Pulmonary artery endothelial cell (primary cell): Measurements from ENCODE around the gene NFYC. TPM values are rescaled to one million over a fixed set of nuclear protein-coding genes. Genes with fewer than 3 reads are reported as not detected.
A peak's percentile ranks its signal among the peaks of the same experiment; 100 is the strongest.
"Not testable (repeated sequence)": the region's sequence is repeated elsewhere in the genome, so short reads cannot be mapped to it uniquely, and the experiment has no call there.

Source experiments
- DNase-seq: peaks from one replicate; pipeline ENCODE4 v3.0.0-alpha.2; 2011; ENCODE audit warnings: low read depth, low spot score
- total RNA-seq: library from RNA; depleted of rRNA; stranded (reverse); fragments of >200 nt; gene quantifications from 2 replicates; pipeline ENCODE4 v1.2.3, GENCODE V29; 2014

Gene NFYC
- total RNA-seq, 1 donor from 2014 or later = 15.0 TPM

DNA sequence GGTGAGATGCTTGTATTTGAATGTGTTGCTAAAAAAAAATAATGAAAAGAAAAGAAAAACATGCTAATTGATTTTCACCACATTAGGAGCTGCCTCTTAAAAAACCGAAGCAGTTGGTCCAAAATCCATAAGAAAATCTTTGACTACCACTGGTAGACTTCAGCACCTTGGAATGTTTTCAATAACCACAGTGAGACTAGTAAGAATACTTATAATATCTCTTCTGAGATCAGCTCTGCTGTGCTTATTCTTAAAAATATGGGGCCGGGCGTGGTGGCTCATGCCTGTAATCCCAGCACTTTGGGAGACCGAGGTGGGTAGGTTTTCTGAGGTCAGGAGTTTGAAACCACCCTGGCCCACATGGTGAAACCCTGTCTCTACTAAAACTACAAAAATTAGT lies 15.1 kb downstream of the NFYC start:
- no peak for DNase-seq

DNA sequence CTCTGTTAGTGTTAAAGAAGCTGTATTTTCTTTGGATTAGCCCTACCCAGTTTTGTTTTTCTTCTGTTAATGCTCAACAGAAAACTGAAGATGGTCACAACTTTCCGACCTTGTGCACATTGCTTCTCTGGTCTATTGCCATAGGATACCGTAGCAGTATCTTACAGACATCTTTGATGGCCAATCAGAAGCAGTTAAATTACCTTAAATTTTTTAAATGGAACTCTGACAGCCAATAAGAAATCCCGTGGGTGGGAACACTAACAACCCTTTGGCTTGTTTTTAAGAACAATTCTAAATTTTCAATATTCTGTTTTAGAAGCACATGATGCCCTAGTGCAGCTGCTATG lies 17.2 kb downstream of the NFYC start:
- DNase-seq = no peak

DNA sequence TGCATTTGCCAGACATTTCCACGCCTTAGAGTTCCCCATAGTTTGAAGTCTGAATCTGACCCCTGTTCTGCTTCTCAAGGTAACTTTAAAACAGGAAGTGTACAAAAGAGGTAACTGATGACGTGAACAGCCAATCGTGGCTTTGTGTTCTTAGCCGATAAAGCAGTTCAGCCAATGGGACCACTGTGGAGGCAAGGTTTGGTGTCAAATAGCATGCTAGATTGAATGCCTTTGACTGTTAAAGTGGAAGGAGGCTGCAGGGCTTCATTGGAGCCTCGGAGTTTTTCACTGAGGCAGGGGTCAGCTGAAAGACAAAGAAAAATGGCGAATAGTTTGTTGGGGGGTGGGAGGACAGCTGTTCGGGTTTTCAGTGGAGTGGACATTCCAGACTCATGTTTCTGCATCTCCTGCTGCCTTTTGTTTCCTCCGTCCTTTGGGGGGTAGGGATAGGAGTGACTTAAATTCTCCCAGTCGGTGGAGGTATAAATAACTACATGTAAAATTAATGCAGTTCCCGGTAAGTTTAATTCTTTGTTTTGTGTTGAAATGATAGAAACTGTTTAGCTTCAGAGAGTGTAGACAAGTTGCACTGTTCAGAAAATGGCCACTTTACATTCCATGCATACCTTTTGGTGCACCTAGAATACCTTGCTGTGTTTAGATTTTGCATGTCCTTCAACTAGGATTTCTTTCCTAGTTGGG lies 17.7 kb downstream of the NFYC start:
- peak; percentile 78 for DNase-seq

DNA sequence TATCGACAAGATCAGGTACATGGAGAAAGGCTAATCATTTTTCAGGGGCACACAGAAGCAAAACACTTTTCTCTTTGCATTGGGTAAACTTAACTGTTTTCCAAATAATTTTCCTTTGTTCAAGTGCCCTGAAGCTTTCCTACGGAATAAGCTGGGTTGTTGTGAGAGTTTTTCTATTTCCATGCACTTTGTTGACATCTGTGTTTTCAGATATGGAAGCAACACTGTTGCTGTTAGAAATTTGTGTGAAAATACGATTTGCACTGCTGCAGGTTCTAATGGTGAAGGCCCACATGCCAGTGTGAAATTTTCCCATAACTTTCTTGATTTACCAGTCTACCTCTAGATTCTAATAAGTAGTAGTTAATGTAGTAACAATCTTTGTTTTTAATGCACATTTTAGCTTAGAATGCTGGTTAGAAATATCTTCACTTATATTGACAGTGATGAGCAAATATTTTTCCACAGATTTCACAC lies 18.3 kb downstream of the NFYC start:
- DNase-seq = no peak

DNA sequence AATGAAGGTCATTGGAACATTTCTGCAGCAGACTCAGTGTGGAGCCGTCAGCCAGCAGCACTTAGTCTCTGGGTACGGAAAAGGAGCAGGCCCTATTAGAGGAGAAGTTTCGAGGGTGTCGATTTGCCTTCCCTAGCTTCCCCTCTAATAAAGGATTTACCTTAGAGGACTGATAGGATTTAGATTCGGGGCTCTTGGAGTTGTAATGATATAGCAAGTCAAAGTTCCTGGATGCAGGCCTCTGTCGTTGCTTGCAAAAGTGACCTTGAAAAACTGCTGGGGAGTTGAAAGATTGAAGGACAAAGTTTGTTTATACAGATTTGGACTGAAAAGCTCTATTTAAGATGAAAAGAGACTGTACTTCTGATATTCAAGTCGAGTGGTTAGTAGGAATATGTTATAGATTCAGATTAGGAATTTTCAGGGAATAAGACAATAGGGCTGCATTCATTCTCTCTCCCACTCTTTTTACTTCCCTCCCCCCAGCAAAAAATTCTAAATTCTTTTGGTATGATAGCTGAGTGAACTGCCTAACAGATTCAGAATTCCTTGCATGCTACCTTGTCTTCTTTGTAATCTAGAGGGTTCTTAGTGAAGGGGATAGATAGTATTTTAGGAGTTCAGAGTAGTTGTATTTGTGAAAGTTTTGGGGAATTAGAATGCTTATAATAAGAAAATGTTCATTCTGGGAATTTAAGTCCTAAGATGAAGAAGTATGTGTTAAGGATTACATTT lies 19.2 kb downstream of the NFYC start:
- DNase-seq = no peak

DNA sequence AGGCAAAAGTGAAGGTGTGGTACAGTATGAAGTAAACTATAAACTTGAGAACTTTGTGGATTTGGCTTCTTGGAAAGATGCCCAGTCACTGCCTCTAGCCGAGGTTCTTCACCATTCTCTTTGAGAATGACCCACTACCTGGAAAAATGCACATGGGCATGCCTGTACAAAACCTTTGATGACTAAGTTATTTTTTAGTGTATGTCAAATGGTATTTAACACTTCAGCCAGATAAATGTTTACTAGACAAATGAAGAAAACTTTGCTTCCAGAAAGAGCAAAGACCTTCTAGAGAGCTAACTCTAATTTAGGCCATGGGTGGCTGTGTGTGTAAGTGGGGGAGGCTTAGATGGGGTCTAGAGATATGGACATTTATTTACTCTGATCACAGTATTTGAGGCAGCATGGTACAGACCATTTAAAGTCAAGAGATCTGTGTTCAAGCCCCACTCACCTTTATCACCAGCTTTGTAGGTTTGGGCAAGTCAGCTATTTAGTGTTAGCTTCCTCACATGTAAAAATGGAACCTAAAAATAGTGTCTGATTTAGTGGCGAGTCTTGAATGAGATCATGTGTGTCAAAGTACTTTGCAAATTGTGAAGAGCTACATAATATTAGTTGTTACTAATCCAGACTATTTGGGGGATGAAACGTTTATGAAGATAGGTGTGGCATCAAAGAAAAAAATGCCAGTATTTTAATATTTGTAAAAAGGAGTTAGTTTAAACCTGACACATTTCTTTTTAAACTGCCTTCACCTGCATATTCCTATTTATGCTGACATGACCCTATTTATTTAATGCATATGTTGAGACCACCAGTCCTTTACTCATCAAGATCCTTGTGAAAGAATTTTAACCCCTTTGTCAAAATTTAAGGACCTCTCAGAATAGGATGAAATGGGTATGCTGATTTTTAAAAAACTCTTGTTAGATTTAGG lies 20.2 kb downstream of the NFYC start:
- no peak for DNase-seq

DNA sequence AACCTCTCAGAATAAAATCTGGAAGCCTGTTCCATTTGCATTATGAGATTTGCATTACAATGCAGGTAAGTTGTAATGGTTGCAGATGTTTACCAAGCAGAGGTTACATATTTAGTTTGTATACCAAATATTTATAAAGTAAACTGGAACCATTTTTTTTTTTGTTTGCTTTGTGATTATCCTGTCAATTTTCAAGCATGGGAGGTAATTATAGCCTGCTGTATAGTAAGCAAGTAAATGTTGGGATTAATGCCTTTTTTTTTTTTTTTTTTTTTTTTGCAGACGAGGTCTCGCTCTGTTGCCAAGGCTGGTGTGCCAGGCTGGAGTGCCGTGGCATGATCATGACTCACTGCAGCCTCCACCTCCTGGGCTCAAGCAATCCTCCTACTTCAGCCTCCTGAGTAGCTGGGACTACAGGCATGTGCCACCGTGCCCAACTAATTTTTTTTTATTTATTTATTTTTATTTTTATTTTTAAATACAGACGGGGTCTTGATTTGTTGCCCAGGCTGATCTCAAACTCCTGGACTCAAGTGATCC lies 21.0 kb downstream of the NFYC start:
- DNase-seq = no peak

DNA sequence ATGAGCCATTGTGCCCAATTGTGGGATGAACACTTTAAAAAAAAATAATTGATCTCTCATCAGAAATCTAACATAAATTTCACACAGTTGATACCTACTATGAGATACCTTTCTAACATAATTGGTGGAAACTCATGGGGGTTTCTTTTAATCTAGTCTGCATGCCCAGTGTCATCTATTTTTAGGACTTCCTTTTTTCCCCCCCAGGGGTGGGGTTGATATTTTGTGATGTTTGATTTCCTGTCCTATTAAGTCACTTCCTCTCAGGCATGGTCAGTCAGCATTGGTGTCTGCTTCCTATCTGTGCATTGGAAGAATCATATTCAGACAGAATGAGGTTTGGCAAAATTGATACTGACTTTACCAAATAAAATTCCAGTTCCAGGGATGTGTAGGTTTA lies 21.5 kb downstream of the NFYC start:
- DNase-seq = no peak

DNA sequence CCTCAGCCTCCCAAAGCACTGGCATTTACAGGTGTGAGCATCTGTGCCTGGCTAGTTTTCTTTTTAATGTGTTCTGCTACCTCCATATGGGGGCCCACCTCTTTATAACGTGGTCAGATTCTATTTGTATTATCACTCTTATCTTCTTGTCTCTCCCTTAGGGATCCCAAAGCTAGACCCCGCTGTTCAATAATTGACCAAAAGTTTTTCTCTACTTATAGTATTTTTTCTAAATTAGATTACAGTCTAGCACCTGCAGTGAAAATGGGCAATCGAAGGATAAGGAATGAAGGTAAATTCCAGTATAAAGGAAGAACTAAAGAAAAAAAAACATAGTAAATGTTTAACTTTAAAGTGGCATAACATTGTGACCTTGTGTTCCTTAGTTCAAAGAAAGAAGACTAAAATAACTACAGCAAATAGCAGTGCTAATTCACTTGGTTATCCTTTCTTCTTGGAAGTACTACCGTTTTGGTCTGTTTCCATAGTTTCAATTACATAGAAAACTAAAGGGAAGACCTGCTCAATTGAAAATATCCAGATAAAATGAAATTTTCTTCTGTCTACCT lies 24.1 kb downstream of the NFYC start:
- DNase-seq = no peak

DNA sequence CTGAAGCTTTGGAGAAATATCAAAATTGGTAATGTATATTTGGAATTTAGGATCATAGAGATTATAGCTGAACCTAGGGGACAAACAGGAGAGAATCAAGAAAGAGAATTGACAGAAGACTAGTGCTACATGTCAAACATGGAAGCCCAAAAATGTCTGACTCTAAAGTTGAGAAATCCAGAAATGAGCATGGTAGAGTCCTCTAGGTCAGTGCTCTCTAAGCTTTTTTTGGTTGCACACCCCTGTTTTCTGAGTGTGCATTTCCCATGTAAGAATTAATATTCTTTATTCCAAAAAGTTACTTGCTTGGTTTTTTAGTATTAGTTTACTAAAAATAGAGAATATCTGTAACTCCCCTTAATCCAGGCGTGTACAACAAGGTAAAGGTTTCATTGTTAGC lies 25.6 kb downstream of the NFYC start:
- no peak for DNase-seq

DNA sequence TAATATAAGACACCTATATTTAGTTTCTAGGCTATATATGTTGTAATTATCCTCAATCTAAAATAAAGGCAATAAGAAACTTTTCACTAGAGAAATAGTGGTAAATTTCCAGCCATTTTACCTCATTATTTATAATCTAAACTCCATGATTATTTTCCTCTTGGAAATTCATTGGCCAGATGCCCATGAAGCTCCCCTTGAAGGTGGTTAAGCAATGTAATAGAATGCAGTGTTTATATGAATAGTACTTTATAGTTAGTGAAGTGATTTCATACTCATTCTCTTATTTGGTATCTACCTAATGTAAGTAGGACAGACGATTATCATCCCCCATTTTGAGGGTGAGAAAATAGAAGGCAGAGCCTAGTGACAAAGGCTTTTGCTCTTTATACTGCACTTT lies 26.5 kb downstream of the NFYC start:
- no peak for DNase-seq

DNA sequence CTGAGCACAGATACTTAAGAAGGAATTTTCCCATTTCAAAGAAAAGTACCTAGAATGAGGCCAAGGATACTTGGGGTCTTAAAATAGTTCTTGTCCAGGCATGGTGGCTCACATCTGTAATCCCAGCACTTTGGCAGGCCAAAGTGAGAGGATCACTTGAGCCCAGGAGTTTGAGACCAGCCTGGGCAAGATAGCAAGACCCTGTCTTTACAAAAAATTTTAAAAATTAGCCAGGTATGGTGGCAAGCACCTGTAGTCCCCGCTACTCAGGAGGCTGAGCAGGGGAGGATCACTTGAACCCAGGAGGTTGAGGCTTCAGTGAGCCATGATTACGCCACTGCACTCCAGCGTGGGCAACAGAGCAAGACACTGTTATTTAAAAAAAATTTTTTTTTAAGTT lies 29.0 kb downstream of the NFYC start:
- DNase-seq = no peak

DNA sequence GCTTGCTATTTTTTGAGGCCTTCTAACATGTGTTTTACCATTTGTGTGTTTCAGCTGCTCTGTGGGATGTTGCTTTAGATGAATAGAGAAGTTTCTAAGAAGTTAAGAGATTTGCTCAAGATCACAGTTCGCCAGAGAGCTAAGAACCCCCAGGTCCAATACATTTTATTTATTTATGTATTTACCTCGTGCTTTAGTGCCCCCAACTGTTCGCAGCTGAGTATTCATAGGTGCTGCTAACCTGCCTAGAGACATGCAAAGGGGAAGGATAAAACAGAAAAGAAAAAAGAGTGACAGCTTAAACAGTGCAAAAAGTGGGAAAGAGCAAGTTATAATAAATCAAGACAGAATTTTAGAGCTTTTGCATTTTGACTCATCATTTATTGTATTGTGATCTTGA lies 31.1 kb downstream of the NFYC start:
- DNase-seq = no peak

DNA sequence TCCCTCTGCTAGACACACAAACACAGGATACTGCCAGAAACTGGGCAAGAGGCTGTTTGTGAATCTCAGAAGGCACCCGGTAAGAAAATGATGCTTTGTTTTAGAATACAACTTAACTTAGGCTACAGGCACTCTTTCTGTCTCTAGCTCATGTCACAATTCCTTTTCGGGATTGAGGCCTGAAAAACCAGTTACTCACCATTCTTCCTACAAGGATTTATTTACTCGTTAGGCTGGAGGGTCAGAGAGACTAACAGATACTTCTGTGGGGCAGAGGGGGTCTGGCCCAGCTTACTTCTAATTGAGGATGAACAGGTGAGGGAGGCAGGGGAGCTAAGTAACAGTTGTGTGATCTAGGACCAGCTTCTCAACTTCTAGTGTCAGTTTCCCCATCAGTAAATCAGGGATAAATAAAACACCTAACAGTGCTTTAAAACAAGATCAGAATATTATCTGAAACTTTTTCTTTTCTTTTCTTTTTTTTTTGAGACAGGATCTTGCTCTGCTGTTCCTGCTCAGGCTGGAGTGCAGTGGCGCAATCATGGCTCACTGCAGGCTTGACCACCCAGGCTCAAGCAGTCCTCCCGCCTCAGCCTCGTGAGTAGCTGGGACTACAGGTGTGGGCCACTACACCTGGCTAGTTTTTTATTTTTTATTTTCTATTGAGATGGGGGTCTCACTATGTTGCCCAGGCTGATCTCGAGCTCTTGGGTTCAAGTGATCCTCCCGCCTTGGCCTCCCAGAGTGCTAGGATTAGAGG lies 31.9 kb downstream of the NFYC start:
- DNase-seq = no peak

DNA sequence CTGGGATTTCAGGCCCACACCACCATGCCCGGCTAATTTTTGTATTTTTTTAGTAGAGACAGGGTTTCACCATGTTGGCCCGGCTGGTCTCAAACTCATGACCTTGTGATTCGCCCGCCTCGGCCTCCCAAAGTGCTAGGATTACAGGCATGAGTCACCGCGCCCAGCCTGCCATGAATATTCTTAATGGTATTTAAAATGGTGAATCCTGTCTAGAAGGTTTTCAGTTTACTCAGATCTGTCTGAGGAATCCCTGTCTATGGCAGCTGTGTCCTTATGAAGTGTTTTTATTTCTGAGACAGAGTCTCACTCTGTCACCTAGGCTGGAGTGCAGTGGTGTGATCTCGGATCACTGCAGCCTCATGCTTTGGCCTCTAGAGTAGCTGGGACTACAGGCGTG lies 36.2 kb downstream of the NFYC start:
- DNase-seq = not testable (repeated sequence)

DNA sequence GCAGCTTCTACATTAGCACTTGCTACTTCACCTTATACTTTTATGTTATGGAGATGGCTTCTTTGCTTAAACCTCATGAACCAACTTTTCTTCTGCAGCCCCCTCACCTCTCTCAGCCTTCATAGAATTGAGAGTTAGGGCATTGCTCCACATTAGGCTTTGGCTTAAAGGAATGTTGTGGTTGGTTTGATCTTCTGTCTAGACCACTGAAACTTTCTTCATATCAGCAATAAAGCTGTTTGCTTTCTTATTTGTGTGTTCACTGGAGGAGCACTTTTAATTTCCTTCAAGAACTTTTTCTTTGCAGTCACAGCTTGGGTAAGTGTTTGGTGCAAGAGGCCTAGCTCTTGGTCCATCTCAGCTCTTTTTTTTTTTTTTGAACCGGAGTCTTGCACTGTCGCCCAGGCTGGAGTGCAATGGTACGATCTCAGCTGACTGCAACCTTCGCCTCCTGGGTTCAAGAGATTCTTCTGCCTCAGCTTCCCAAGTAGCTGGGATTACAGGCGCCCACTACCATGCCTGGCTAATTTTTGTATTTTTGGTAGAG lies 37.9 kb downstream of the NFYC start:
- not testable (repeated sequence) for DNase-seq

DNA sequence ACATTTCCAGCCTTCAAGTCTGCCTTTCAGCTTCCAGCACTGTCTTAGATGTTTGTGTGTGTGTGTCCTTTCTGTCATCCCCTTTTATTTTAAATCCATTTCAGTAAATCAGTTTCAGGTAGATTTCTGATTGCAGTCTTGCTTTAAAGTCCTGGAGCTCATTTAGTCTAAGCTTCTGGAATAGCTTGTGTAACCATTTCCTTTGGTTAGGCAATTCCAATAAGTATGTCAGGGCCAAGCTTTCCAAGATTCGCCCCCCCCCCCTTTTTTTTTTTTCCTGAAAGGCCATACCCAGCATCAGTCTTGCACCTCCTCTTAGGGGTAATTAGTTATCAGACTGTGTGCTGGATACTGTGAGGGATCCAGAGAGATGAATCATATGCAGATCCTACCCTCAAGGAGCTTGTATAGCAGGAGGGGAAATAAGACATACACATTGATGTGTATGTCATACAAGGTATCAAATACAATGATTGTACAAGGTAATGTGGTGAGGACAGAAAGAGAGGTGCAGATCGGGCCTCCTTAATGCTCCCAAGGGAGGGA lies 41.3 kb downstream of the NFYC start:
- DNase-seq = no peak

DNA sequence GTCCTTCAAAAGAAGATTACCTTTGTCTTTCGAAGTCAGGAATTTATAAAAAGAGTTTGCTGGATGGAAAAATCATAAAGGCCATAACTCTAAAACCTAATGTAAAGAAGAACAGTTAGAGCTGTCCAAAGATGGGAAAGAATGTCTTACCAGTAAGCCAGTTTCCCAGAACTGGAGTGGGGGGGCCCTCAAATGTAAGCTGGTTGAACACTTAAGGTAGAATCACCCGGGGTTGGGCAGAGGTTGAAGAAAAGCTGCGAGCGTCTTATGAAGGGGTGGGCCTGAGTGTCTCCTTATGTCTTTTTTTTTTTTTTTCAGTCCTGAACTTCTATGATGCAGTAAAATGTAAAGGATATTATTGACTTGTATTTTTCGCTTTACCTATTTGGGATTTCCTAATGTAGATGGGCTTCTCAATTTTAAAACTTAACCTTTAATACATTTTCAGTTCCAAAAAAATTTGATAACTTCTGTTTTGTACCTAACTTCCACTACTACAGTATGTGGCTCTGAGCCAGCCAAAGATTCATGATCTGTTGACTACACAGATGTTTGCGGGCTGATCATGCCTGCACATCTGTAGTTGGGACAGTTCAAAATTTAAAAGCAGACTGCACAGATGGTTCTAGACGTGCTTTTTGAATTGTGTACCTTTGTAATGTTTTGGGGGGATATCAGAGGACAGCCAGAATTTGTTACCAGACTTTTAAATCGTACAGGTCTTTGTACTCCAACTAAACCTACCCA lies 43.6 kb downstream of the NFYC start:
- no peak for DNase-seq

DNA sequence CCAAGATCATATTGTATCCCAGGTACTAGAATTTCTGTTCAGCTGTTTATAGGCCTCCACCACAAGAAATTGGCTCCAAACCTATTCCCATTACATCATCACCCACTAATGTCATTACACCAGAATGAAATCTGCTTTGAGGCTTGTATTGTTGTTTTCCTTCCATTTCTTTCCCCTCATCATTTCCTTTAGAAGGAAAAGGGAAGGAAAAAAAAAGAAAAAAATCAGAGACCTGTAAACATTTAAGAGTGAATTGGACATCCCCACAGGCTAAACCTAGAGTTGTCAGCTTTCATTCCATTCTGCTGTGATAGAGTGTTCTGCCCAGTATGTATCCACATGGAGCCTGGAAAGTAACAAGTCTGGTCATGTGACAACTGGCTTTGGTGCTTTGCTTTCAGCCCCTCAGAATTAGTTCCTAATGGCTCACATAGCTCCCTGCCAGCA lies 44.6 kb downstream of the NFYC start:
- peak; percentile 56 for DNase-seq
